Activated T-helper 2 cell treated with anti-CD3 and anti-CD28 coated beads, Interferon-gamma antibody, Interleukin-2, Interleukin-4, amounts not matched to agents 10 μg/mL and 5 μg/mL and 100 μg/mL, durations not matched to agents 14 hours and 24 hours and 36 hours (primary cell): Measurements from ENCODE around the gene TMTC2. TPM values are rescaled to one million over a fixed set of nuclear protein-coding genes. Genes with fewer than 3 reads are reported as not detected.

ENCODE experiments used
- DNase-seq: peaks from one replicate; pipeline ENCODE4 v3.0.0; 2021; ENCODE audit warnings: low spot score
- H3K27ac Mint-ChIP-seq: one replicate; pipeline ENCODE4 v1.8.0; 2021; ENCODE audit warnings: mixed read lengths
- H3K27me3 Mint-ChIP-seq: one replicate; pipeline ENCODE4 v1.8.0; 2021; ENCODE audit warnings: low read depth, mixed read lengths
- H3K36me3 Mint-ChIP-seq: one replicate; pipeline ENCODE4 v1.8.0; 2021; ENCODE audit warnings: low read depth, mixed read lengths
- H3K4me1 Mint-ChIP-seq: one replicate; pipeline ENCODE4 v1.8.0; 2021; ENCODE audit warnings: low read depth, mixed read lengths
- H3K4me3 Mint-ChIP-seq: one replicate; pipeline ENCODE4 v1.8.0; 2021; ENCODE audit warnings: low read depth, mild to moderate bottlenecking, moderate library complexity, mixed read lengths
- H3K9me3 Mint-ChIP-seq: one replicate; pipeline ENCODE4 v1.8.0; 2021; ENCODE audit warnings: mixed read lengths
- intact Hi-C: fragments of 100-400 bp; cut with micrococcal nuclease; formaldehyde crosslinking; loops from one replicate; pipeline ENCODE4 v1.15.1; 2023
- total RNA-seq: library from RNA; stranded (reverse); gene quantifications from 2 replicates; pipeline ENCODE4 v1.2.3, GENCODE V29; 2022

TMTC2 gene
- total RNA-seq, 1 donor from 2014 or later = 2.5 TPM

DNA sequence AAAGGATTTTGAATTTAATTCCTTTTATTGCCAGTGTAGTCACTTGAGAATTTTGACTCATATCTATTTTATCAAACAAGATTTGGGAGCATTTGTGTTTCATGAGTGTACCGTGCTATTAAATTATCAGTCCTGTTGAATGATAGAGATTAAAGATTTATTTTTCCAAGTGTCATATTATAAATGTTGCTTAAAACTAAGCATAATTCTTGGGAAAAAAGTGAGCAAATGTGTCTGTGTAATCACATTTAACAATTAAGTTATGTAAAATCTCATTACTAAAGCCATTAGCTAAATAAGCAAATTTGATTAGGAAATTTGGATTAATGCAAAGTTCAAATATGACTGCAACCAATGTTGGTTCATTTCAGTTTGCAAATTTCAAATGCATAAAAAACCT is 266.7 kb downstream of the TMTC2 start:
- no peaks in the 10 kb centered on the region for H3K9me3 Mint-ChIP-seq
- no peaks in the 10 kb centered on the region for H3K36me3 Mint-ChIP-seq
- H3K4me3 Mint-ChIP-seq = no peak overlapping the region
- no peak overlapping the region for H3K27ac Mint-ChIP-seq
- intact Hi-C loops = no loop called here
- H3K27me3 Mint-ChIP-seq = no peaks in the 10 kb centered on the region
- no peak for DNase-seq
- no peaks in the 10 kb centered on the region for H3K4me1 Mint-ChIP-seq

DNA sequence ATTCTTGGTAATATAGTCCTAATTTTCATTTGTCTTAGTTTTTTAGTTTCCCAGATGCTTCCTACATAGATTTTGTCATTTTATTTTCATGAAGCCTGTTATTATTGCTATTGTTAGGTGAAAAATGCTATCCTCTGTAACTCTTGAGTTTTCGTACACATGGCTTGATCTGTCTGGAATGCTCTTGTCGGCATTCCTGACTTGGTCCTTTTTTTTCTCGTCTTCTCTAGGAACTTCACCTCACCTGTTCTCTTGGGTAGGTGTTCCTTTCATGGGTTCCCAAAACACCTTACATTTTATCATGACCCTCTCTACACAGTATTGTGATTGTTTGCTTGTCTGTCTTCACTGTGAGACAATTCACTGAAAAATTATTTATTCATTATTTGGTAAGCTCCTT is 267.4 kb downstream of the TMTC2 start:
- Mint-ChIP-seq H3K36me3 (no peaks in the 10 kb centered on the region), H3K4me3 (no peak overlapping the region), H3K27me3 (no peaks in the 10 kb centered on the region), H3K9me3 (no peaks in the 10 kb centered on the region), H3K4me1 (no peaks in the 10 kb centered on the region), H3K27ac (no peak overlapping the region)
- intact Hi-C loops = no loop called here
- no peak for DNase-seq

DNA sequence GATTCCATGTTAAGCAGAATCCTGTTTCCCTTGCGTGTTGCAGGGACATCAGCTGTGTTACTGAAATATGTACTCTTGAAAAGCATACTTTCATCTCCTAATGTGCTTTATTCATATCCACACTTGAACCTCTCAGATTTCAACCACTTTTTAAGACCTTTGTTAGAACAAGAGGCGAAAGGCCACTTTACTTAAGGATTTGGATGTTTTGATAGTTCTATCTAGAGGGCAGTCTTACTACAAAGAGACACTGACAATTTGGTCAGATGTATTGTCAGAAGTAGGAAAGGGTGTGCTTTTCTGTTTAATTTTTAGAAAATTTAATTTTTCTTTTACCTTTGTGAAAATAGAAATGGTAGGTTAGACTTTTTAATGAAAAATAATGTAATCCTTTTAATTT is 267.9 kb downstream of the TMTC2 start:
- Mint-ChIP-seq H3K27me3 (no peaks in the 10 kb centered on the region), H3K27ac (no peak overlapping the region), H3K4me3 (no peak overlapping the region), H3K9me3 (no peaks in the 10 kb centered on the region), H3K36me3 (no peaks in the 10 kb centered on the region), H3K4me1 (peaks cover under 1% of the 10 kb centered on the region)
- DNase-seq = no peak
- intact Hi-C loops = no loop called here

DNA sequence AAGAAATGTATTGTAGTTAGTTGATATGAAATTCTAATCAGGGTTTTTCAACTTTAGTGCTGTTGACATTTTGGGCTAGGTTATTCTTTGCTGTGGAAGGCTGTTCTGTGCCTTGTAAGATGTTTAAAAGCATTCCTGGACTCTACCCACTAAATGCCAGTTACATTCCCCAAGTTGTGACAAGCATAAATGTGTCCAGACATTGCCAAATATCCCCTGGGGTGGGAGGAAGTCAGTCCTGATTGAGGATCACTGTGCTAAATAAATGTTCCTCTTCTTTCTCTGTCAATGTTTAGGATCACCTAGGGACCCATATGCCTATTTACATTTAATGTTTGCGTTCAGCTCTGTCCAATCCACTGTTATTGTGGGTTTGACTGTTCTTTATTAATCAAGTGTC is 268.3 kb downstream of the TMTC2 start:
- Mint-ChIP-seq H3K36me3 (no peaks in the 10 kb centered on the region), H3K27ac (no peak overlapping the region), H3K27me3 (no peaks in the 10 kb centered on the region), H3K4me1 (peaks cover 6% of the 10 kb centered on the region), H3K9me3 (no peaks in the 10 kb centered on the region), H3K4me3 (no peak overlapping the region)
- intact Hi-C loops = no loop called here
- no peak for DNase-seq

DNA sequence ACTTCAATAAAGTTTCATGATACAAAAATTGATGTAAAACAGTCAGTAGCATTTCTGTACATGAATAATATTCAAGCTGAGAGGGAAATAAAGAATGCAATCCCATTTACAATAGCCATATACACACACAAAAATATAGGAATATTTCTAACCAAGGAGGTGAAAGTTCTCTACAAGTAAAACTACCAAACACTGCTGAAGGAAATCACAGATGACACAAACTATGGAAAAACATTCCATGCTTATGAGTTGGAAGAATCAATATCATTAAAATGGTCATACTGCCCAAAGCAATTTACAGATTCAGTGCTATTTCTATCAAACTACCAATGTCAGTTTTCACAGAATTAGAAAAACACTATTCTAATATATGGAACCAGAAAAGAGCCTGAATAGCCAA is 272.3 kb downstream of the TMTC2 start:
- peaks cover 2% of the 10 kb centered on the region for H3K27me3 Mint-ChIP-seq
- intact Hi-C loops = no loop called here
- no peaks in the 10 kb centered on the region for H3K9me3 Mint-ChIP-seq
- peaks cover 7% of the 10 kb centered on the region for H3K4me1 Mint-ChIP-seq
- H3K36me3 Mint-ChIP-seq = no peaks in the 10 kb centered on the region
- no peak overlapping the region for H3K4me3 Mint-ChIP-seq
- no peak overlapping the region for H3K27ac Mint-ChIP-seq
- DNase-seq = no peak

DNA sequence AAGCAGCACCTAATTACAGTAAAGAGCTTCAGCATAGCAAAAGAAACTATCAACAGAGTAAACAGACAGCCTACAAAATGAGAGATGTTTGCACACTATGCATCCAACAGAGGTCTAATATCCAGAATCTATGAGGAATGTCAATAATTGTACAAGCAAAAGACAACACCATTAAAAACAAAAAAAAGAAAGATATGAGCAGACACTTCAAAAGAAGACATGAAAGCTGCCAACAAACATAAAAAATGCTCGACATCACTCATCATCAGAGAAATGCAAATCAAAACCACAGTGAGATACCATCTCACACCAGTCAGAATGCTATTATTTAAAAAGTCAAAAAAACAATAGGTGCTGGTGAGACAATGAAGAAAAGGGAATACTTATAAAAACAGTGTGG is 273.1 kb downstream of the TMTC2 start:
- peaks cover 7% of the 10 kb centered on the region for H3K4me1 Mint-ChIP-seq
- no peak overlapping the region for H3K4me3 Mint-ChIP-seq
- peaks cover 2% of the 10 kb centered on the region for H3K27me3 Mint-ChIP-seq
- intact Hi-C loops = no loop called here
- H3K9me3 Mint-ChIP-seq = no peaks in the 10 kb centered on the region
- DNase-seq = no peak
- H3K27ac Mint-ChIP-seq = no peak overlapping the region
- no peaks in the 10 kb centered on the region for H3K36me3 Mint-ChIP-seq

DNA sequence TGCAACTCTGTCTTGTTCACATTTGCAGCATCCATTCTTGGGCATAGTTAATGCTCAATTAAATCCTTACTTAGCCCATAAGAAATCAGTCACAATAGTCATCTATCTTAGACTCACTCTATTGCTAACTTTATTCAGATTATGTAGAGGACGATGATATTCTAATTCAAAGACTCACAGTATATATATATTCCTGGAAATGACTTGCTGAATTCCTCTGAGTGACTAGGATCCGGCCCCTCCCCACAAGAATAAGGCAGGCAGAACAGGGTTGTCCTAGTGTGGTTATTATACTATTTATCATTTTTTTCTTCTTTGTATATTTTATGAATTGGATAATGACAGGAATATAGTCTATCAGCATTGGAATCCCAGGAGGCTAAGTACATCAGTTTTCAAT is 275.1 kb downstream of the TMTC2 start:
- intact Hi-C loops = no loop called here
- no peak for DNase-seq
- no peaks in the 10 kb centered on the region for H3K36me3 Mint-ChIP-seq
- H3K27ac Mint-ChIP-seq = no peak overlapping the region
- H3K4me1 Mint-ChIP-seq = peaks cover 7% of the 10 kb centered on the region
- no peaks in the 10 kb centered on the region for H3K9me3 Mint-ChIP-seq
- no peak overlapping the region for H3K4me3 Mint-ChIP-seq
- H3K27me3 Mint-ChIP-seq = peaks cover 2% of the 10 kb centered on the region

DNA sequence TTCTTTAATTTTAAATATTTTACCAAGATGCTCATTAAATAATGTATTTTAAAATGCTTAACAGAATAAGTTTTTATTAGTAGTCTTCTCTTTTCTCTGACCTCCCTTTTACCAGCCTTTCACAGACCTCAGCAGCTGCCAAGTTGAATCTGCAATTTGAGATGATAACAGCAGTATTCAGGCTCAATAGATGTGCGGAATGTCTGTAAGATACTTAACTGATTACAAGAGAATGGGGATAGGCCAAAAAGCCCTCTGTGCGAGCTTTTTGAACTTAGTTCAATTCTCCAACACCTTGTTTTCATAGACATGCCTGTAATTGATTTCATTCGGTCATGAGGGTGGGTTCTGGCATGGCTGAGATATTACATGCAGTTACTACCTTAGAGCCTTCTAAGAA is 277.2 kb downstream of the TMTC2 start:
- no peaks in the 10 kb centered on the region for H3K9me3 Mint-ChIP-seq
- peaks cover 2% of the 10 kb centered on the region for H3K27me3 Mint-ChIP-seq
- no peak overlapping the region for H3K27ac Mint-ChIP-seq
- H3K36me3 Mint-ChIP-seq = no peaks in the 10 kb centered on the region
- intact Hi-C loops = loop anchor here (1.0 kb wide), 1 partner anchor 16 kb away; no protein-coding TSS in a partner anchor
- no peak overlapping the region for H3K4me3 Mint-ChIP-seq
- peaks cover 7% of the 10 kb centered on the region for H3K4me1 Mint-ChIP-seq
- no peak for DNase-seq

DNA sequence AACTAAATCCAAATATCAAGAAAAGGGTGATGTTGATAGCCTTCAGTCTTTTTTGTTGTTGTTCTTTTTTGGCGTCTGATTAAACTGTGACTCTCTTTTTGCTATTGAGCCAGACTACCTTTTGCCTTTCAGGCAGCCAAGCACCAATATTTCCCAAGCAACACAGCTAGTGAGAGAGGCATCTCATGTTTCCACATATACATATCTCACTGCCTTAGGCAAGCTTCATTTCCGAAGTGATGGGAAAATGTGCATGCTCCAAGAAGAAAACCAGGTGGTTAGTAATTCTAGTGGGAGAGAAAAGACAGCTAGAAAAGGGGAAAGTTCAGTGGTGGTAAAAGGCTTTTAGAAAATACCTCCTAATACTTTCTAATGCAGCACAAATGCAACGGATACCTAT is 277.7 kb downstream of the TMTC2 start:
- H3K4me1 Mint-ChIP-seq = peaks cover 7% of the 10 kb centered on the region
- DNase-seq = no peak
- peaks cover 2% of the 10 kb centered on the region for H3K27me3 Mint-ChIP-seq
- H3K27ac Mint-ChIP-seq = no peak overlapping the region
- H3K4me3 Mint-ChIP-seq = no peak overlapping the region
- intact Hi-C loops = no loop called here
- no peaks in the 10 kb centered on the region for H3K36me3 Mint-ChIP-seq
- no peaks in the 10 kb centered on the region for H3K9me3 Mint-ChIP-seq

DNA sequence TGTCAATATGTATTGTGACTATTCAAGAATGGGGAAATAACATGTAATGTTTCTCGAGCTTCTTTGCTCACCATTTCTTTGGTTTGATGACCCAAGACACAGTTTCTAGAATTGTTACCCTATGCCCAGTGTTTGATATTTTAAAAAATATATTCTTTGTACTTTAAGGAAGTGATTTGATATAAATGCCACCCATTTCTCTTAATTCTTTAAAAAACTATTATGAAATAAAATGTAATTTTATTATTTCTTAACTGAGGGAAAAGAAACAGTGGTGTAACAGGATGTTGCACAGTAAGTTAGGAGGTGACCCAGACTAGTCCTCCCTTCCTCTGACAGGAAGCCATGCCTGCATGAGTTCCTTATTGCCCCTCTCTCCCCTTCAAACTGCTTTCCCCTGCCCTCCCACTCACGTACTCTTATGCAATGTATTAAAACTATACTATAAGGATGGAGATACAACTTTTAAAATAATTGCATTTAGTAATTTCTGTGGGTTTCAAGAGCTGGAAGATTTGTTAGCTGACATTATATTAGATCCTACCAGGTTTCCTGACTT is 279.4 kb downstream of the TMTC2 start:
- H3K27ac Mint-ChIP-seq = no peak overlapping the region
- H3K4me1 Mint-ChIP-seq = no peaks in the 10 kb centered on the region
- no peaks in the 10 kb centered on the region for H3K9me3 Mint-ChIP-seq
- H3K36me3 Mint-ChIP-seq = no peaks in the 10 kb centered on the region
- H3K4me3 Mint-ChIP-seq = no peak overlapping the region
- intact Hi-C loops = no loop called here
- DNase-seq = no peak
- peaks cover 2% of the 10 kb centered on the region for H3K27me3 Mint-ChIP-seq

DNA sequence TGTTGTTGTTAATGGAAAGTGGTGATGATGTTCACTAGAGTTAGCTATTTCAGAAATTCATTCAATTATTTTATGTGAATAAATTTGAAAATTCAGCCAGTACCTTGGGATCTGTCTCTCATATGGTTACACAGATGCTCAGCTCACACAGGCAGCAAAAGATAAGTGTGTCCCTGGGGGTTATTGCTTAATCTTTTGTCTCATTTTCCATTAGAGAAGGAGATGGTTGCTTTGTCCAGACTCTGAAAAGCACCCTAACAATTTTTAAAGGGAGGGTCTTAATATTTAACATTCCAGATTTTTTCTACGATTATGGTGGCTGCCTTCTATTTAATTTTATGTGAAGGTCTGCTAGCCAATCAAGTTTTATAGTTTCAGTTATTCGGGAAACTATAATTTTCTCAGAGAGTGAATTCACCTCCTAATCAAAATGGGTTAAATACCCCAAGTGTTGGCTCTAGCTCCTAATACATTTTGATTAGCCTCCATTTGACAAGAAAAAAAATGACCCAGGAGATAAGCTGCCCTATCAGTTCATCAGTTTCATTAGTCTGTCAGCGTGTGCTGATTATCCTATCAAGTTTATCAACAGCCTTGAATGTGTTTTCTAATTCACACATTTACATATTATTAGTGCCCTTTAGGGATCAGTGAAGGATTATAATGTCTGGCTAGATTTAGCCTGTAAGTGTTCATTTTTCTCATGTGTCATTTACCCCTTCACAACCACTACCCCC is 282.1 kb downstream of the TMTC2 start:
- no peaks in the 10 kb centered on the region for H3K4me1 Mint-ChIP-seq
- DNase-seq = no peak
- intact Hi-C loops = no loop called here
- H3K27me3 Mint-ChIP-seq = no peaks in the 10 kb centered on the region
- H3K4me3 Mint-ChIP-seq = no peak overlapping the region
- no peaks in the 10 kb centered on the region for H3K9me3 Mint-ChIP-seq
- no peaks in the 10 kb centered on the region for H3K36me3 Mint-ChIP-seq
- H3K27ac Mint-ChIP-seq = no peak overlapping the region

DNA sequence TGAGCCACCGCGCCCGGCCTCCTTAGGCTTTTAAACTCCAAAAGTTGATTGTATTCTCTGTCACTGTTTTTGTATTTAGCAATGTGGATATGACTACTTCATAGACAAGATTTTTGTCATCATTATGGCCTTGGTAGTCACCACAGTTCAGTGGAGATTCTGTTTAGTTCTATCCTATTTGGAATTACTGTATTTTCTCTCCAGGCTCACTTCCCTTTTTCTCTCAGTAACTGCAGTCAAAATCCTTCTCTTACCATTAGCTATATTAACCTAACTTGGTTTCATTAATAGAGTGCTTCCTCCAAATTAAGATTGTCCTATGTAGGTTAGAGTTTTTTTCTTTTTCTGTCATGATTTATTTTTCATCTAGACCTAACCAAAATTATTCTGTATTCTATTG is 283.9 kb downstream of the TMTC2 start:
- H3K27me3 Mint-ChIP-seq = no peaks in the 10 kb centered on the region
- no peaks in the 10 kb centered on the region for H3K4me1 Mint-ChIP-seq
- intact Hi-C loops = no loop called here
- no peak for DNase-seq
- H3K27ac Mint-ChIP-seq = no peak overlapping the region
- no peaks in the 10 kb centered on the region for H3K9me3 Mint-ChIP-seq
- no peaks in the 10 kb centered on the region for H3K36me3 Mint-ChIP-seq
- H3K4me3 Mint-ChIP-seq = no peak overlapping the region

DNA sequence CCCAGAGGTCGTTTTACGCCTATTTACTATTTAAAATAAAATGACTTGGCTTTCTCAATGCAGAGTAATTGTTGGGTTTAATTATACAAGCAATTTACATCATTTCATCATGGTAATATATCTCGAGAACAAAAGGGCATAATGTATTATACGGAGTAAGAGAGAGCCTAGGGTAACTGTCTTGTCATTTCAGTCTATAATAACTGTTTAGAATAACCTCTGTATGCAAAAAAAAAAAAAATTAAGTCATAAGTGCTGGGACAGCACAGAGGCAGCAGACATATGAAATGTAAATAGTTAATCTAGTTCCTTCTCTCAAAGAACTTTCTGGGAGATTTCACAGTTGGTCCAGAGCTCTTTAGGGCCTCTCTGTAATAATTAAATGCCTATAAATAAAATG is 284.9 kb downstream of the TMTC2 start:
- Mint-ChIP-seq H3K4me1 (no peaks in the 10 kb centered on the region), H3K27me3 (no peaks in the 10 kb centered on the region), H3K4me3 (no peak overlapping the region), H3K27ac (no peak overlapping the region), H3K9me3 (no peaks in the 10 kb centered on the region), H3K36me3 (no peaks in the 10 kb centered on the region)
- no peak for DNase-seq
- intact Hi-C loops = no loop called here
